GM19023 (cell line): ENCODE results near the gene PDIA5.

Experiments used
- ATAC-seq: cut with Tn5 transposase; IDR thresholded peaks from one replicate; pipeline ENCODE4 v1.9.1; 2021; ENCODE audit warnings: mild to moderate bottlenecking, moderate library complexity; ENCODE audit not compliant: unreplicated experiment

Gene PDIA5

GRCh38 chr3:123161167-123161566 lies 94.3 kb downstream of the PDIA5 start:
- ATAC-seq, result no peak

GRCh38 chr3:123163141-123163540 lies 96.3 kb downstream of the PDIA5 start:
- no peak for ATAC-seq

- no peak for ATAC-seq
Observed at GRCh38 chr3:123165163-123165562, 98.3 kb downstream of the PDIA5 start.

GRCh38 chr3:123167686-123168085 lies 100.9 kb downstream of the PDIA5 start:
- ATAC-seq, result no peak

- ATAC-seq, result no peak
Observed at GRCh38 chr3:123168122-123168521, 101.3 kb downstream of the PDIA5 start.

GRCh38 chr3:123168605-123169004 lies 101.8 kb downstream of the PDIA5 start:
- no peak for ATAC-seq

GRCh38 chr3:123169492-123169929 lies 102.7 kb downstream of the PDIA5 start:
- no peak for ATAC-seq

GRCh38 chr3:123169930-123170329 lies 103.1 kb downstream of the PDIA5 start:
- ATAC-seq, result no peak

- no peak for ATAC-seq
Observed at GRCh38 chr3:123180791-123181190, 114.0 kb downstream of the PDIA5 start.

- ATAC-seq, result no peak
Observed at GRCh38 chr3:123186695-123187094, 119.9 kb downstream of the PDIA5 start.

GRCh38 chr3:123188058-123188457 lies 121.2 kb downstream of the PDIA5 start:
- no peak for ATAC-seq

GRCh38 chr3:123193448-123194101 lies 126.8 kb downstream of the PDIA5 start:
- no peak for ATAC-seq

- ATAC-seq, result no peak
Observed at GRCh38 chr3:123194552-123194951, 127.7 kb downstream of the PDIA5 start.

- ATAC-seq, result no peak
Observed at GRCh38 chr3:123198372-123198771, 131.5 kb downstream of the PDIA5 start.

GRCh38 chr3:123201223-123201556 lies 134.4 kb downstream of the PDIA5 start:
- no peak for ATAC-seq

GRCh38 chr3:123201557-123202427 lies 135.0 kb downstream of the PDIA5 start, which contains the start of gene SEC22A:
Gene SEC22A, plus strand, starts transcription at chr3:123201943. Its CDS starts 7,275 bp downstream, at chr3:123209218.
- peak; percentile 99 for ATAC-seq

GRCh38 chr3:123202451-123202850 lies 135.6 kb downstream of the PDIA5 start:
- no peak for ATAC-seq
